SK-N-SH (cell line): ENCODE data around the gene MARK3. TPM values are rescaled to one million over a fixed set of nuclear protein-coding genes. Genes with fewer than 3 reads are reported as not detected.

Experiments used
- CTCF ChIA-PET: fragments of 300-600, 350-600 bp; formaldehyde crosslinking; extraction: SDS; loops from one replicate; lab custom pipeline; 2021; lab: Yijun Ruan, JAX
- POLR2A ChIA-PET: fragments of 350-600 bp; sonication (Branson Sonifier 250); formaldehyde crosslinking; extraction: SDS; loops from one replicate; lab custom pipeline; 2020; ENCODE audit warnings: antibody characterized with exemption, inconsistent platforms; lab: Yijun Ruan, JAX
- DNase-seq: peaks from one replicate; pipeline ENCODE4 v3.0.0; 2012
- H2AFZ ChIP-seq: fragments of 200-600 bp; sonication (generic); 2 replicates; pipeline ENCODE4 v1.8.1; 2016; ENCODE audit warnings: antibody characterized with exemption, mild to moderate bottlenecking, low read depth
- H3F3A ChIP-seq: fragments of 200-600 bp; sonication (generic); replicated peaks from 2 replicates; pipeline ENCODE3; 2016; ENCODE audit warnings: antibody characterized with exemption, mild to moderate bottlenecking; ENCODE audit not compliant: insufficient read depth
- H3K27ac ChIP-seq, 2 experiments: fragments of 200-500 bp in 1 of 2; fragments of 200-600 bp in 1 of 2; sonication (Bioruptor generic) in 1 of 2; sonication (generic), shearing (Covaris generic) in 1 of 2; 2 replicates each; pipeline versions ENCODE4 v1.5.1 to v1.6.1; 2014 to 2016; ENCODE audit warnings: low read depth in 2 of 2, inconsistent platforms in 1 of 2, low read length in 1 of 2, mild to moderate bottlenecking in 1 of 2, mixed read lengths in 1 of 2
- H3K27me3 ChIP-seq: fragments of 200-600 bp; sonication (generic), shearing (Covaris generic); 2 replicates; pipeline ENCODE4 v1.6.1; 2016; ENCODE audit warnings: mixed run types; ENCODE audit not compliant: insufficient read depth
- H3K36me3 ChIP-seq, 2 experiments: fragments of 200-500 bp in 1 of 2; fragments of 200-600 bp in 1 of 2; sonication (Bioruptor generic) in 1 of 2; sonication (generic) in 1 of 2; replicated peaks in 1 of 2; 2 replicates each; pipeline versions ENCODE3 to v1.5.1; 2014 to 2016; ENCODE audit warnings: low read length in 1 of 2, mild to moderate bottlenecking in 1 of 2; ENCODE audit not compliant: insufficient read depth in 2 of 2, control insufficient read depth in 1 of 2
- H3K4me1 ChIP-seq, 2 experiments: fragments of 200-500 bp in 1 of 2; fragments of 200-600 bp in 1 of 2; sonication (Bioruptor generic) in 1 of 2; sonication (generic), shearing (Covaris generic) in 1 of 2; 2 replicates each; pipeline versions ENCODE4 v1.5.1 to v1.6.1; 2014 to 2016; ENCODE audit warnings: low read depth in 1 of 2, low read length in 1 of 2, mixed run types in 1 of 2; ENCODE audit not compliant: insufficient read depth in 2 of 2, control insufficient read depth in 1 of 2
- H3K4me2 ChIP-seq: fragments of 200-600 bp; sonication (generic), shearing (Covaris generic); 2 replicates; pipeline ENCODE4 v1.6.1; 2017; ENCODE audit warnings: mixed run types
- H3K4me3 ChIP-seq, 2 experiments: fragments of 200-500 bp in 1 of 2; fragments of 200-600 bp in 1 of 2; sonication (Bioruptor generic) in 1 of 2; sonication (generic), shearing (Covaris generic) in 1 of 2; 2 replicates each; pipeline versions ENCODE4 v1.5.1 to v1.8.1; 2014 to 2016; ENCODE audit warnings: low read depth in 2 of 2, inconsistent platforms in 1 of 2, low read length in 1 of 2, mild to moderate bottlenecking in 1 of 2, mixed read lengths in 1 of 2, moderate library complexity in 1 of 2
- H3K79me2 ChIP-seq: fragments of 200-600 bp; sonication (generic); 2 replicates; pipeline ENCODE4 v1.8.1; 2017; ENCODE audit warnings: mild to moderate bottlenecking; ENCODE audit not compliant: insufficient read depth
- H3K9ac ChIP-seq: fragments of 200-600 bp; sonication (generic); 2 replicates; pipeline ENCODE4 v1.6.1; 2017; ENCODE audit warnings: mixed run types
- H3K9me2 ChIP-seq: fragments of 200-600 bp; sonication (generic); 2 replicates; pipeline ENCODE4 v1.6.1; 2017; ENCODE audit warnings: mixed run types
- H3K9me3 ChIP-seq: fragments of 200-600 bp; sonication (generic); 2 replicates; pipeline ENCODE4 v1.6.1; 2017; ENCODE audit warnings: mixed run types, mild to moderate bottlenecking, moderate library complexity
- H4K20me1 ChIP-seq: fragments of 200-600 bp; sonication (generic); 2 replicates; pipeline ENCODE4 v1.6.1; 2017; ENCODE audit warnings: mild to moderate bottlenecking, mixed run types; ENCODE audit not compliant: insufficient read depth
- CHD2 ChIP-seq: fragments of 150-350 bp; IDR thresholded peaks from 2 replicates; pipeline ENCODE4 v1.6.1; 2018; ENCODE audit warnings: low read length; ENCODE audit not compliant: partially characterized antibody
- EP300 ChIP-seq, 2 experiments: IDR thresholded peaks; 2 replicates each; pipeline versions ENCODE4 v1.4.0 to v1.6.1; 2012; ENCODE audit warnings: borderline replicate concordance in 1 of 2, low read depth in 1 of 2, low read length in 1 of 2
- EZH2phosphoT487 ChIP-seq: fragments of 200-600 bp; sonication (generic); IDR thresholded peaks from 2 replicates; pipeline ENCODE4 v1.6.1; 2017; ENCODE audit warnings: low read depth, mixed run types, mild to moderate bottlenecking, antibody characterized with exemption, moderate library complexity, borderline replicate concordance
- FOXJ3 ChIP-seq: sonication (generic); formaldehyde crosslinking; IDR thresholded peaks from 2 replicates; pipeline ENCODE4 v1.5.1; 2020; ENCODE audit warnings: mild to moderate bottlenecking, missing genetic modification reagents
- FOXM1 ChIP-seq: IDR thresholded peaks from 2 replicates; pipeline ENCODE4 v1.4.0; 2012; ENCODE audit warnings: low read depth, mild to moderate bottlenecking
- GABPA ChIP-seq: IDR thresholded peaks from 2 replicates; pipeline ENCODE4 v1.4.0; 2012; ENCODE audit warnings: low read depth, mild to moderate bottlenecking
- JUND ChIP-seq: IDR thresholded peaks from 2 replicates; pipeline ENCODE4 v1.4.0; 2012
- MAX ChIP-seq: IDR thresholded peaks from 2 replicates; pipeline ENCODE4 v1.4.0; 2012; ENCODE audit warnings: low read depth
- MEF2A ChIP-seq: IDR thresholded peaks from 2 replicates; pipeline ENCODE4 v1.4.0; 2012; ENCODE audit warnings: low read depth, borderline replicate concordance
- NFIC ChIP-seq: IDR thresholded peaks from 2 replicates; pipeline ENCODE4 v1.4.0; 2012; ENCODE audit warnings: borderline replicate concordance
- NRF1 ChIP-seq: IDR thresholded peaks from 2 replicates; pipeline ENCODE4 v1.6.1; 2012; ENCODE audit warnings: low read depth, mild to moderate bottlenecking, low read length
- PBX3 ChIP-seq: IDR thresholded peaks from 2 replicates; pipeline ENCODE4; 2012
- POLR2AphosphoS5 ChIP-seq: IDR thresholded peaks from 2 replicates; pipeline ENCODE4 v1.6.1; 2012; ENCODE audit warnings: low read depth, low read length
- REST ChIP-seq: IDR thresholded peaks from 2 replicates; pipeline ENCODE4 v1.6.1; 2012; ENCODE audit warnings: mild to moderate bottlenecking, low read depth, low read length, moderate library complexity
- RFX5 ChIP-seq: IDR thresholded peaks from 2 replicates; pipeline ENCODE4 v1.6.1; 2012; ENCODE audit warnings: mild to moderate bottlenecking, improper control_type of control experiment, low read length
- RXRA ChIP-seq: IDR thresholded peaks from 2 replicates; pipeline ENCODE4 v1.4.0; 2012; ENCODE audit warnings: low read depth, mild to moderate bottlenecking, borderline replicate concordance
- SMC3 ChIP-seq: IDR thresholded peaks from 2 replicates; pipeline ENCODE4 v1.6.1; 2012; ENCODE audit warnings: low read depth, low read length, improper control_type of control experiment
- TEAD4 ChIP-seq: IDR thresholded peaks from 2 replicates; pipeline ENCODE4 v1.4.0; 2012; ENCODE audit warnings: mild to moderate bottlenecking, borderline replicate concordance; ENCODE audit not compliant: insufficient read depth
- USF1 ChIP-seq: IDR thresholded peaks from 2 replicates; pipeline ENCODE4 v1.4.0; 2012; ENCODE audit warnings: low read depth, borderline replicate concordance
- YY1 ChIP-seq: IDR thresholded peaks from 2 replicates; pipeline ENCODE4 v1.4.0; 2012; ENCODE audit warnings: low read depth, mild to moderate bottlenecking
- WGBS: methylation state at CpG from one replicate; pipeline ENCODE4 v1.1.6; 2017; ENCODE audit warnings: low lambda C conversion rate; 5-methylcytosine and 5-hydroxymethylcytosine counted together
- polyA plus RNA-seq, 3 experiments: library from polyadenylated mRNA; depleted of rRNA; stranded (reverse); fragments of >200 nt; gene quantifications; 2 replicates each; pipeline ENCODE4 v1.2.3, GENCODE V29; 2012

MARK3 gene
- polyA plus RNA-seq, 1 of the 3 experiments (the other 2 are of a cell fraction), result 73.4 TPM

- Histone ChIP-seq H3K4me3 (no peak overlapping the region), H3K9ac (no peak overlapping the region), H3K9me3 (no peaks in the 10 kb centered on the region), H3F3A (peaks cover 18% of the 10 kb centered on the region), H4K20me1 (no peaks in the 10 kb centered on the region; the same call in 1 of the 2 replicates), H3K27me3 (no peaks in the 10 kb centered on the region), H3K9me2 (no peaks in the 10 kb centered on the region), H3K27ac (no peak overlapping the region), H3K79me2 (0 out of 2 replicates have a peak, but pooled peaks cover 6% of the 10 kb centered on the region), H3K4me2 (no peak overlapping the region), H3K36me3 (peaks cover 42 to 48% of the 10 kb centered on the region in 2 experiments), H3K4me1 (no peaks in the 10 kb centered on the region), H2AFZ (no peak overlapping the region)
- CTCF ChIA-PET, result interaction anchor here (0.6 to 4.3 kb wide), 2 partner anchors 14 kb away, joined by 3 to 37 read pairs; no protein-coding TSS in a partner anchor
- POLR2A ChIA-PET, result no interaction called here
- WGBS, result 95% methylated on average over 2 of the region's 2 CpGs
- DNase-seq, result no peak
- no peak for TF ChIP-seq FOXM1
- no peak for TF ChIP-seq NRF1
- no peak for TF ChIP-seq TEAD4
- TF ChIP-seq USF1, result no peak
- no peak for TF ChIP-seq RXRA
- no peak for TF ChIP-seq EZH2phosphoT487
- TF ChIP-seq GABPA, result no peak
- TF ChIP-seq RFX5, result no peak
- no peak for TF ChIP-seq JUND
- no peak for TF ChIP-seq YY1
- TF ChIP-seq REST, result no peak
- TF ChIP-seq, all 33 proteins: peak for 0
Measured at GRCh38 chr14:103485504-103485903, 100.3 kb downstream of the MARK3 start.

GRCh38 chr14:103488071-103488470, 102.9 kb downstream of the MARK3 start:
- no peaks in the 10 kb centered on the region; the same call in 1 of the 2 replicates for H4K20me1 ChIP-seq
- no peaks in the 10 kb centered on the region for H3K9me3 ChIP-seq
- DNase-seq, result no peak
- H3K4me3 ChIP-seq, result no peak overlapping the region
- peaks cover 47 to 49% of the 10 kb centered on the region in 2 experiments for H3K36me3 ChIP-seq
- H3K79me2 ChIP-seq, result no peaks in the 10 kb centered on the region
- WGBS, result 97% methylated on average over 6 of the region's 6 CpGs
- H3K27ac ChIP-seq, result no peak overlapping the region
- CTCF ChIA-PET, result interaction anchor here (2.7 to 4.3 kb wide), 2 partner anchors 11 to 31 kb away, joined by 12 to 37 read pairs; no protein-coding TSS in a partner anchor
- no peak overlapping the region for H2AFZ ChIP-seq
- H3F3A ChIP-seq, result peaks cover 18% of the 10 kb centered on the region
- H3K4me2 ChIP-seq, result no peak overlapping the region
- POLR2A ChIA-PET, result no interaction called here
- H3K9me2 ChIP-seq, result no peaks in the 10 kb centered on the region
- peaks cover 0 to 4% of the 10 kb centered on the region in 2 experiments; a peak in 1 of 4 replicates for H3K4me1 ChIP-seq
- H3K9ac ChIP-seq, result no peak overlapping the region
- no peaks in the 10 kb centered on the region for H3K27me3 ChIP-seq
- no peak for TF ChIP-seq RFX5
- no peak for TF ChIP-seq RXRA
- TF ChIP-seq NFIC, result no peak
- TF ChIP-seq PBX3, result no peak
- no peak for TF ChIP-seq CHD2
- TF ChIP-seq MAX, result no peak
- TF ChIP-seq SMC3, result no peak
- no peak for TF ChIP-seq FOXJ3 (CRISPR knock-in tag)
- TF ChIP-seq USF1, result no peak
- TF ChIP-seq POLR2AphosphoS5, result no peak
- no peak for TF ChIP-seq FOXM1
- TF ChIP-seq MEF2A, result no peak
- TF ChIP-seq EP300 (IDR thresholded peaks at IDR 0.05; ENCODE audit: borderline replicate concordance in 1 of 2, low read depth in 1 of 2, low read length in 1 of 2), result no peak
- TF ChIP-seq TEAD4, result no peak
